SIG-M5 treated with dmso at 0.1 percent for 504 hours (cell line): ENCODE measurements around the gene TP63.

Experiments used
- DNase-seq: peaks from one replicate; lab custom pipeline; 2025; ENCODE audit not compliant: unreplicated experiment; lab: John Stamatoyannopoulos, UW

Gene TP63

DNA sequence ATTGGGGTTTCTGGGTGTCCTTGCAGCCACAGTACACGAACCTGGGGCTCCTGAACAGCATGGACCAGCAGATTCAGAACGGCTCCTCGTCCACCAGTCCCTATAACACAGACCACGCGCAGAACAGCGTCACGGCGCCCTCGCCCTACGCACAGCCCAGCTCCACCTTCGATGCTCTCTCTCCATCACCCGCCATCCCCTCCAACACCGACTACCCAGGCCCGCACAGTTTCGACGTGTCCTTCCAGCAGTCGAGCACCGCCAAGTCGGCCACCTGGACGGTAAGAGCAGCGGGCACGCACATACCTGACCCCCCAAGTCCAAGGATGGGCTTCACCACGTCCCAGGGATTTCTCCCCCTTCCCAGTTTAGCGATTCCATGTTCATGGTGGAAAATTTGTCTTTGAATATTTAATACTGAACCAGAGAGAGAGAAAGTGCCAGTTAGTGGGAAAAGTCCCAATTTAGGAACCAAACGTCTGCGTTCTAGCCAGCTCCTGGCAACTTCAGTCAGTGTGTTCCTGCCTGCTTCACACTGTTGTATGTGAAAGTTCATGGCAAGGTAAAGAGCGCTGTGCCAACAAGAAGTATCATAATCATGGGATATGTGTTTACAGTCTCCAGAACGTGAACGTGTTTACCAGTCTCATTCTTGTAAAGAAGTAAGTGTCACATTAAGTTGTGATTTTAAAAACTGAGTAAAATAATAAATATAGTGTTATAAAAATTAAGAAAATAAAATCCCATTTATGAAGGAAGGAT, 177.2 kb downstream of the TP63 start:
- DNase-seq: no peak

DNA sequence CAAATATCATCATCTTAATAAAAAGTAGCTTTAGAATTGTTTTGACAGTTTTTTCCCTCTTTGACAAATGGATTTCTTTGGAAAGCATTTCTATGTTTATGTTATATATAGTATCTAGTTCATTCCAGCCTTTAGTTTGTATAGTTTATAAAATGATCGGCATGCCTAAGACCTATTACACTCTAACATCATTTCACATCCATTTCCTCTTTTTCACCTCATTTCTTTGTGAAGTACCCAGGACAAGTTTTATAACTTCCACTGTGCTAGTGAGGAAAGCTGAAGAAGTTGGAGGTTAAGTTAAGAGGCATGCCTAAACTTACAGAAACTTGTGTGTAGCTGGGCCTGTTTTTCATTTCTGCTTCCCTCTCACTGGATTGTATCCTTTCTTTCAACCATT, 178.4 kb downstream of the TP63 start:
- no peak for DNase-seq

DNA sequence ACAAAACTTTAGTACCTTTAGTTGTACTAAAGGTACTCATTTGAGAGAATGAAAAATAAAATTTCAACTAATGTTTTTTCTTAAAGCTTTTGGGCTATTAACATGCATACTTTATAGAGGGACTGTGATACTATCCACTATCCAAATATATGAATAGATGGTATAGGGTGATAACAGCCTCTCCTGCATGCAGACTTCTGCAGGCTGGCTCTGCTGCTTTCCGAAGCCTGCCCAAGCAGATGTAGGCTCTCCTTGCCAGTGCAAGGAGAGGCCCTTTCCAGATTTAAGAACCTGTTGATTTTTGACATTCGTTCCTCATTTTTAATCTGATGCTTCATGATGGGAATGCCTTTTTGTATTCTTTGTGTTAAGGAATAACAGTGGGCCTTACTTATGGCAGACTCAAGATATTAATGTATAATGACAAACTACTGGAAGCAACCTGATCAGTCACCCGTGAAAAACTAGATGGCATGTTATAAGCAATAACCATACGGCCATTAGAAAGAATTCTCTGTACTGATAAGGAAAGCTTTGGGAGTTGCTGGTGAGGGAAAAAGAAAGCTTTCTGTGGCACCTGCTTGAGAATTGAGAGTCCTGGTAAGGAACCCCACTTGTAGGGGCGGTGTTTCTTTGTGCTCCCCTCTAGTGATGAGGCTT, 181.7 kb downstream of the TP63 start:
- no peak for DNase-seq

DNA sequence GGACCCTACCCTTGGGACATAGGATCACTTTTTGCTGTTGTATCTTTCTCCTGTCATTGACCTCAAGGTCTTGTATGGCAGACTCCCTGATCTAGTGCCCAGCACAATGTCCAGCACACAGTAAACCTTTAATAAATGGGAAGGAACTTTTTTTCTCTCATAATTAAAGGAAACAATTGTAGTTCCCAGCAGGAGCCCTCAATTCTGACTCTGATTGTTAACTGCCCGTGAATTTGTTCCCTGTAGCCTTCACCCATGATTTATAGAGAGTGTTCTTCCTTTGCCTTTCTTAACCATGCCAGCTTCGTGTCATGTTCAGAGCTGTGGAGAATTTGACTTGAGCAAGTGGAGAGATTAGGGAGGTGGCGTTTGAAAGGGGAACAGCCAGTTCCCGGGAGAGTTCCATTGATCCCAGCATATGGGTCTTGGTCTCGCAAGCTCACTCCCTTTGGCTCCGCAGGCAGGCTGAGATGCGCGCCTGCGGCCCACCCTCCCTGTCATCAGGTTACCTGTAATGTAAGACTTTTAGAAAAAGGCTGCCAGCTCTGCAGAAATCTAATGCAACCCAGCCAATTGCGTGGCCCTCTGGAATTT, 182.6 kb downstream of the TP63 start:
- DNase-seq: no peak

DNA sequence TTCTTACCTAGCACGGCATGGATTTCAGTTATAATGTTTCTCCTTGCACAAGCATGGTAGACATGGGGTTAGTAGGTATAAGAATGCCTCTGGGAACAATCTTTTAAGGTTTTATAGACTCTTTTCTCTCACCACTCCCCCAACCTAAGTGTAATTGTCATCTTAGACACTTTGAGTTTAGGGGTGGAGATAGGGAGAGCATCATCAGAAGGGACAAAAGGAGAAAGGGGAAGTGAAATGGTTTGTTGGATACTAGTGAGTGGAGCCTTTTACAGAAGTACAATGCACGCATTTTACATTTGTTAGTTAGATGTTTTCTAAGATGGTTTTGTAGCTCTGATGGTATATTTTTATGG, 189.2 kb downstream of the TP63 start:
- peak; percentile 70 for DNase-seq

DNA sequence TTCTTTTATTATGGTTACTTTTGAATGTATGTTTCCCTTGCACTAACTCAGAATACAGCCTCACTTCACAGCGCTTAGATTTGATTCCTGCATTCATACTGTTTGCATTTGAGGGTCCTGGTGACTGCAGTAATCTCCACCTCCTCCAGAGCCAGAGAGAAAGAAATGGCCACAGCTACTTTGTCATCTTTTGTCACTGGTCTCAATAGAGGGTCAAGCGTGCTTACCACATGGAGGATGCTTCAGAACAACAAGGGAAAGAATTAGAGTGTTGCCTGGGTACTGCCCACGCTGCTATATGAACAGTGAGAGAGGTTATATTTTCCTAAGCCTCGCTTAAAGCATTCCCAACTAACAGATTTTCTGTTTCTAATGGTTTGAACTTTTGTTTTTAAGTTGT, 190.1 kb downstream of the TP63 start:
- no peak for DNase-seq

DNA sequence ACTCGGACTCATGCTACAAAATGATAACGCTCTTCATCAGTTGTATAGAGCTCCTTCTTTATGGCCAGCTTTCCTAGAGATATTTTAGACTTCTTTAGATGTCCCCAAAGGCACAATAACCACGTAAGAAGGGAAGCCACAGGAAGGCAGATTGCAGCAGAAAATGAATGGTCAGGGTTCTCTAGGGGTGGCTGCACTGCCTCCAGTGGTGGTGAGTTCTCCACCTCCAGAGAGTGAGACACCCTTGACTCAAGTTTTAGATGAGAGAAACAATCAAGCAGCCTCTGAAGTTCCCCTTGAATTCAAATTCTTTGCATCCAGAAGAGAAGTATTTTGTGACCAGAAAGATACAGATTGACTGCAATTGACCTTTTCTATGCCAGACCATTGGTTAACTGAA, 191.5 kb downstream of the TP63 start:
- DNase-seq: no peak

DNA sequence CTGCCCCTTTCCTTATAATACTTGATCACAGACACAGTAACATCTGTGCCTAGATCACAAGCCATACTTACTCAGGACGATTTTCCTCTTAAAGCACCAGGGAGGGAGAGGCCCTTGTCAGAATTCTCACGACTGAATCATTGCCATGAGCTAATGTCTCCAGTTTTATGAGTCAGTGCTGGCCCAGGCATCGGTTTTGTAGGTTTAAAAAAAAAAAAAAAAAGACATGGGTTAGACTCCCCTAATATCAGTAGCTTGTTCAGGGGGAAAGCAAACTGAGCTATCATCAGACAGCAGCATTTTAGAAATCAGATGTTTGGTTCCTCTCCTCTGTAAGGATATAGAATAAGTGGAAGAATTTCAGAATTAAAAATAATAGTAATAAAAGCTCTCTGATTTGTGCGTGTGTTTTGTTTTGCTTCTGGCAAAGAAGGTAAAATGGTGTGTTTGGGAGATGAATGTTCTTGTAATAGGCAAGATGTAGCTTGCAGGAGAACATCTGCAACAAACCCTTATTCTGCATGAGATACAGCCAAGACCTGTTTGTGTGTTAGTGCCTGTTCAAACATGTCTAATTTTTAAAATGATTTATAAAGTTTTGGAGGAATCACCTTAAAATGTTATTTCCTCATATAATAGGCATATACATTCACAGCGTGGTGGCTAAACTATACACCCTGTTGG, 193.6 kb downstream of the TP63 start:
- no peak for DNase-seq

DNA sequence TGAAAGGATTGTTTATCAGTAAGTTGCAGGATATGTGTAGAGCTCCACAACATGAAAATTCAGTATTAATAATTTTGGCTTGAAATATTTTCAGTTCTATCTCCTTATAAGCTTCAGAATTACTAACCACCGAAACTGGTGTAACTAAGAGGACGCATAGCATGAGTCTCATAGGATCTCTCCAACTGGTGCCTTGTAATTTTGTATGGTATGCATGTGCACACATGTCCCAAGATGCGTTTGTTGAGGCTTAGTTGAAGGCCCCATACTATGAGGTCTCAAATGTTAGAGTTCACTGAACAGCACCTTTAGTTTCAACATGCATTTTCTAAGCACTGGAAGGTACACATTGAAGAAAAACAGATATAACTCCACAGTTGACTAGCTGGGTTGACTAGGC, 195.4 kb downstream of the TP63 start:
- no peak for DNase-seq

DNA sequence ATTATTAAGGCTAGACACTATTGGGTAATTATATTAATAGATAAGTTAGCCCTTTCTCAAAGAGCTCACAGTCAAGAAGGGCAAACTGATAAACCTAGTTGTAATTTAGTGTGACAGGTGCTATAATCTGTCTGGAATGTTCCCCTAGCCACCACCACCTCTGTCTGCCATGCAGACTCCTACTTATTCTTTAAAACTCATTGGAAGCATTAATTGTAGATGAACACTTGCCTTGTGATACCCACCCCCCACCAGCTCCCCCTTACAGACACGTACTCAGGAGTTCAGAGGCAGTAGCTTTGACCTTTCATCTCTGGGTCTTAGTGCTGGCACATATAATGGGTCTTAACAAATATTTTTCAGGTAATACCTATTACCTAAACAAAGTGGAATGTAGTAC, 195.9 kb downstream of the TP63 start:
- no peak for DNase-seq

DNA sequence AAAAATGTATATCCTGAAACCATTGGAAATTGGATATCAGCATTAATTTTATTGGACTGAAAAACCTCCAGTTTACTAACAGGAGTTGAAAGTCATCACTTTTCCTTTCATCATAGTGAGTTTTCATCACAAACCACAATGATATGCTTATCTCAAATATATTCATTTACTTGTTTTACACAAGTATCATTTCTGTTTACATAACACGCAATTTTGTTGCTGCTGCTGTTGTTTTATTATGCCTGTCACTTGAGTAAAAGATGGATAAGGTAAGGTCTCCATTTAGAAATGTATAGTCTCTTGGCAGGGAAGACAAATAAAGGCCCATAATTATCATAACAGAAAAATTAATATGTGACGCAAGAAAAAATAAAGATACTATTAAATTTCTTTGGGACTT, 199.2 kb downstream of the TP63 start:
- DNase-seq: no peak

DNA sequence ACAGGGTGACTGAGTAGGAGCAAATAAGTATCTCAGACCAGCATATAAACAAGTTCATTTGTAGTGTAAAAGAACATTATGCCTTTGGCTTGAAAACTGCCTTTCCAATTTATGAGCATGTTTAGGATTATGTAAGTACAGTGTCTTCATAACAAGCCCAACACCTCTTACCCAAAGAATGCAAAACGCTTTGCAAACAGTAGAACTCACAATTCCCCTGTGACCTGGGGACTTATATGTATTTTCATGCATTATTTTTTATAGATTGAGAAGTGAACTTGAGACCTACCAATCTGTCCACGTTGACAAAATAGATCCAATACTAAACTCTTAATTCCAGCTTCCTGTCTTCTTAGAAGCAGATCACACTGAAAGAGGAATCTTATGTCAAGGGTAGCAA, 202.1 kb downstream of the TP63 start:
- DNase-seq: no peak

DNA sequence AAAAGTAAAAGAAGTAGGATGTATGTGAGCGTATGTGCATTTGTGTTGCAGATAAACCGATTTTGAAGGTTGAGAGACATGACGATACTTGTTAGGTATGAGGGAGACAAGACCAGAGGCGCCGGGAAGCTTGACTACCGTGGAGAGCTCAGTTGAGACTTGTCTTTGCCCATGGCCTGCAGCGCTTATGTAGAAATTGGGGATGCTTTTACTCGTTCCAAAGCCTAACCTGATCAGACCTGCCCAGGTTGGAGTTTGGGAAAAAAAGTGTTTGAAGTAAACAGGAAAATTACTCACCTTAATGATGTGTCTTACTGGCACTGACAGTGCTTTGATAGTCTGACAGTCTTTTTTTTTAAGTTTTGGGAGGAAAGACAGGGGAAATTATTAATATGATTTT, 202.8 kb downstream of the TP63 start:
- DNase-seq: no peak

DNA sequence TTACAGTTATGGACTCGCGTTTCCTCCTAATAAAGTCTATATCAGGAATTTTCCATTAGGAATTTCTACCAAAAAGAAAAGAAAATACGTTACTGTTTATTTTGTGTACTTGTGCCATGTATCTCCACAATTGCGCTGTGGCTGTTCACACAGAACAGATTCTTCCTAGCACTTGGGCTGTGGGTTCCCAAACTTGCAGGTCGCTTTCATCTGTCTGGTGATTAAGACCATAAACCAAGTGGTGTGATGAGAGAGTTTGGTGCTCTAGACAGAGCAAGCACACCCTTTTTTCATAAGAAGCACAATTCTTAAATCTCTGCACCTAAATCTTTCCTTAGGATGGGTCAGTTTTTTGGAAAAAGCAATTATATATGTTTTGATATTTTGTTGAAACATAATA, 203.3 kb downstream of the TP63 start:
- no peak for DNase-seq

DNA sequence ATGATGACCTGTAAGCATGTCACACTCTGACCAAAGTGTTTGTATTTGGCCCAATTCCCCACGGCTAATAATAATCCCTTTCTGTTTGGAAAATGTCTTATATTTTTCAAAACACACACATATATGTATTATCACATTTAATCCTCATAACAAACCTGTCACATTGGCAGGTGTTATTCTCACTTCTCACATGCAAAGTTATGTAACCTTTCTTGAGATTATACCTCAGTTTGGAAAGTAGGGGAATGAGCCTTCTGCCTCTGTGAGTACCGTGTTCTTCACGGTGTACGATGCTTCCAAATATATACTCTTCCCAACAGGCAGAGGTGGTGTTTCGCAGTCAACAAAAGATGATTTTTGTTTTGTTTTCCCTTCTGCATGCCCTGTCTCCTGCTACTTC, 205.6 kb downstream of the TP63 start:
- DNase-seq: no peak

DNA sequence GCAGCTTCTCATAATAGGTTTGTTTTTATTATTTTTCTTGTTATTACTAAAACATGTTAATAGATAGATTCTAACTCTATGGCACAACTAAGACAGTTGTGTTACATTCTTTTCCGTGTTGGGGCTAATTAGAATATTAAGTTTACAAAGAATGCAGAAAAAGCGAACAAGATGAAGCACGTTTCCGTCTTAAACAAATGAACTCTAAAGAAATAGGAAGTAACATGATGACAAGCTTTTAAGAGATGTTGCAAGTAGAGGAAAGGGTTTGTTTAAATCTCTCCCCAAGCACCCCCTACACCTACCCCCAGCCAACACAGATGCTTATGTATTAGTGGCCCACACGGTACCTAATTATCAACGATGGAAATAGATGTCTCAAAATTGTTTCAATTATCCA, 207.1 kb downstream of the TP63 start:
- DNase-seq: peak; percentile 87

DNA sequence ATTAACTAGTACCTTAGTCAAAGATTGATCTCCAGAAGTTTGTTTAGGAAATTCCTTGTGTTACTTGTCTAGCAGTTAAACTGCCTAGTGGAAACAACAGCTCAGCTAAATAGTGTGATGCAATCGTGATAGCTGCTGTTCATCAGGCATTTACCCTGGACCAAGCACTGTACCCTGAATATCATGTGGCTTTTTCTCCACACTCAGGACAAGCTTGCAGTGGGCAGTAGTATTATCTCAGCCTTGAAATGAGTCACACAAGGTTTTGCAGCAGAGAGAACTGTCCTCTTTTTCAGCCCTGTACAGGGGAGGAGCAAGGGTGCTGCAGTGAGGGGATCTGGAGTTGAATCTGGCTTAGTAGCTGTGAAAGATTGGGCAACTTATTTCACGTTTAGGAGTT, 208.4 kb downstream of the TP63 start:
- peak; percentile 89 for DNase-seq

DNA sequence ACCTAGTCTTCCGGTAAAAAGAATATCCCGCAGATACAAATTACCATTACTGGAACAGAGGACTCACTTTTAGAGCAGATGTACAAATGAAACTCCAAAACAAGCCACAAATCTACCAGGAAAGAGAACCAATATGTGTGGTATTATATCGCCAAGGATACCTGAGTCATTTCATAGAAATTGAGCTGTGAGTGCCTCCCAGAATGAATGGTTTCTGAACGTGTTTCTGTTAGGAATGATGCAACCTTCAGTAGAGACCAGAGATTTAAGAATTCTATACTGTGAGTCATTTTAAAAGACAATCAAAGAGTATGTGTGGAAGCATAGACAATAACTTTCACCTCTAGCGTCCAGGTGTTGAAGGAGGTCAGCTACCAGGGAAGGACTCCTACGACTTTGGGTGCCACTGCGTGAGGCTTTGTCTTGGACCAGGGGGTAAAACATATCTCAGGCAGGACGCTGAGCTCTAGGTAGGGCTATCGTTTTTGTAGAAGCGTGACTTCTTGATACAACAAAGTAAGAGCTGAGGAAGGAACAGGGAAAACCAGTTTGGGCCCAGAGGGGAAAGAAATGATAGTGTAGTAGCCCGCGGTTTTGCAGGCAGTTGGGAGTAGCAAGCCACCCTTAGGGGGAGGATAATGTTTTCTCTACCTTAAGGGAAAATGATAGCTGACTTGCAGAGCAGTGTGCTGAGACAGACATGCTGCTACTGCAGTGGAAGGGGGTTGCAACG, 210.4 kb downstream of the TP63 start:
- DNase-seq: peak; percentile 24

DNA sequence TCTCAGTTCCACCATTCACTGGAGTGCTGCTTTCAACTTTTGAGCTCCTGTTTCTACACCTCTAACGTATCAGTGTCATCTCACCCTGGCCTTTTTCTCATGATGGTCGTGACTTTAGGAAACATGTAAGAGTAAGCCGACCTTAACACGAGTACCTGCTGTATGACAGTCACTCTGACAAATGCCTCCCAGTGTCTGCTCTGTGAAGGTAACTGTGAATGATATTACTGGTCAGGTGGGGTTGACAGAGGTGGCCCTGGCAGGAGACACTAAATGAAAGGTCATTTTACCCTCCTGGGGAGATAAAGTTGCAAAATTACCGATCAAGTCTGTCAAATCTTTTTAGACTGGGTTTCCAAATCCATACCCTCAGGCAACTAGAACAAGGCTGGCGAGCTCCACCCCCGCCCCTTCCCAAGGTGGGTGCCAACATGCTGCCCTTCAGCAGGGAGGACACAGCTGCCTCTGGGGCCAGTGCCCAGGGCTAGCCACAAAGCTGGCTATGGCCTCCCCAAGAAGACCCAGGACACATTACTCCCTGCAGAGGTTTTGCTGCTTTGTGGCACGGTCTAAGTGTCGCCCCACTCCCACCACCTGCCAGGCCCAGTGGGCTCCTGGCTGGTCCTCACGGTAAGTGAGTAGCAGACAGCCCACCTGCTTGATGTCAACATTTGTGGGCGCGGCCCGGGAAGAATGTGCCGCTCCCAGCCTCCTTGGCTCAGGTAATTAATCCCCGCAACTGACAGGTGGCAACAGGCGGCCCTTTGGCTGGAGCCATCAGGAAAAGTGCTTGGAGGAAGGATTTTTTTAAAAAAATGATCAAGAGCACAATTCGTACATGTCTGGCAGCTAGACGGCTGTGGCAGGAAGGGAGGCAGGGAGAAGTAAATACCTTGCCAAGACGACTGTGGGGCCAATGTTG, 211.8 kb downstream of the TP63 start:
- no peak for DNase-seq

DNA sequence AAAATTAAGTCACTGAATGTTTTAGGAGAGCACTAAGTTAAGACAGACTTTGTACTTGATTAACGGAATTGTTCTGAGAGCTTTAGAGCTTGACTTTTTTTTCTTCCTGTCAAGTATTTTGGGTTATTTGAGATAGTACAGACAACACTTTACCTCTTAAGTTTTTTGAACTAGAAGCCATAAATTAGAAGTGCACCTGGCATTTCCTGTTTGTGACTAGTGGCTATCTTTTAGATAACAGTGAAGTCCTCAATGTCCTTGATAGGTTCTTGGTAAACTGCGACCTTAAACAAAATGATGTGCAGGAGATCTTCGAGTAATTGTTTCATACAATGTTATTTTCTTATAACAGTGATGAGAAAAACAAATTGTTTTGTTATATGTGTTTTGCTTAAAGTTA, 213.9 kb downstream of the TP63 start:
- DNase-seq: no peak
